GM23248 (cell line): ENCODE results near the gene GCLC. TPM values are rescaled to one million over a fixed set of nuclear protein-coding genes. Genes with fewer than 3 reads are reported as not detected.

Source experiments
- DNase-seq: peaks from one replicate; pipeline ENCODE4 v3.0.0-alpha.2; 2015
- H2AFZ ChIP-seq: fragments of 200-600 bp; sonication (generic); 2 replicates; pipeline ENCODE4 v1.6.1; 2016; ENCODE audit warnings: antibody characterized with exemption
- H3F3A ChIP-seq: fragments of 200-600 bp; sonication (generic); 2 replicates; pipeline ENCODE4 v1.6.1; 2016; ENCODE audit warnings: mild to moderate bottlenecking, antibody characterized with exemption, mixed run types; ENCODE audit not compliant: insufficient read depth
- H3K27ac ChIP-seq: fragments of 200-600 bp; sonication (generic); 2 replicates; pipeline ENCODE4 v1.5.1; 2016; ENCODE audit warnings: mild to moderate bottlenecking
- H3K27me3 ChIP-seq: fragments of 200-600 bp; sonication (generic); replicated peaks from 2 replicates; pipeline ENCODE4 v1.6.1; 2016; ENCODE audit warnings: mild to moderate bottlenecking; ENCODE audit not compliant: insufficient read depth
- H3K36me3 ChIP-seq: fragments of 200-600 bp; sonication (generic); 2 replicates; pipeline ENCODE4 v1.6.1; 2016; ENCODE audit warnings: low read depth, mild to moderate bottlenecking
- H3K4me1 ChIP-seq: fragments of 200-600 bp; sonication (generic); 2 replicates; pipeline ENCODE4 v1.6.1; 2016; ENCODE audit warnings: mild to moderate bottlenecking; ENCODE audit not compliant: insufficient read depth
- H3K4me2 ChIP-seq: fragments of 200-600 bp; sonication (generic); one replicate; pipeline ENCODE4 v1.6.1; 2016; ENCODE audit warnings: mild to moderate bottlenecking; ENCODE audit not compliant: unreplicated experiment
- H3K4me3 ChIP-seq: fragments of 200-600 bp; sonication (generic); 2 replicates; pipeline ENCODE4 v1.5.1; 2016; ENCODE audit warnings: mild to moderate bottlenecking
- H3K79me2 ChIP-seq: fragments of 200-600 bp; sonication (generic); 2 replicates; pipeline ENCODE4 v1.6.1; 2016; ENCODE audit warnings: mild to moderate bottlenecking; ENCODE audit not compliant: insufficient read depth
- H3K9ac ChIP-seq: fragments of 200-600 bp; sonication (generic); 2 replicates; pipeline ENCODE4 v1.6.1; 2016; ENCODE audit warnings: mild to moderate bottlenecking
- H3K9me2 ChIP-seq: fragments of 200-600 bp; sonication (generic); 2 replicates; pipeline ENCODE4 v1.6.1; 2016; ENCODE audit warnings: mixed run types, mild to moderate bottlenecking, moderate library complexity; ENCODE audit not compliant: insufficient read depth
- H3K9me3 ChIP-seq: fragments of 200-600 bp; sonication (generic); one replicate; pipeline ENCODE4 v1.6.1; 2017; ENCODE audit warnings: low read depth
- H4K20me1 ChIP-seq: fragments of 200-600 bp; sonication (generic); 2 replicates; pipeline ENCODE4 v1.6.0; 2016; ENCODE audit not compliant: insufficient read depth
- EZH2 ChIP-seq: fragments of 200-600 bp; sonication (generic); IDR thresholded peaks from 2 replicates; pipeline ENCODE4 v1.6.1; 2018; ENCODE audit warnings: antibody characterized with exemption, mild to moderate bottlenecking; ENCODE audit not compliant: insufficient read depth, poor library complexity, severe bottlenecking
- EZH2phosphoT487 ChIP-seq: fragments of 200-600 bp; sonication (generic); IDR thresholded peaks from 2 replicates; pipeline ENCODE4 v1.6.1; 2018; ENCODE audit warnings: antibody characterized with exemption, moderate library complexity, mild to moderate bottlenecking, low read depth; ENCODE audit not compliant: insufficient read depth
- WGBS, 2 experiments: methylation state at CpG; one replicate each; pipeline ENCODE4 v1.1.6; 2015 to 2017; ENCODE audit warnings: low lambda C conversion rate in 2 of 2, low coverage in 1 of 2; ENCODE audit errors: missing lambda C conversion rate in 2 of 2; 5-methylcytosine and 5-hydroxymethylcytosine counted together
- in situ Hi-C: fragments of 300-500 bp; cut with MboI; formaldehyde crosslinking; loops from 2 replicates; pipeline ENCODE4 v1.15.0; 2020
- polyA plus RNA-seq: library from polyadenylated mRNA; unstranded; fragments of >200 nt; fragmentation: Nextera tagmentation; extraction: Ambion mirVana; gene quantifications from 2 replicates; pipeline ENCODE4 v1.2.1, GENCODE V29; 2016
- total RNA-seq: library from RNA; depleted of rRNA; stranded (reverse); fragments of >200 nt; shearing (Covaris generic); gene quantifications from 2 replicates; pipeline ENCODE4 v1.2.3, GENCODE V29; 2014

Gene GCLC
- total and polyA plus RNA-seq, 2 experiments from 2014 or later = 3.3 to 6.4 TPM

DNA sequence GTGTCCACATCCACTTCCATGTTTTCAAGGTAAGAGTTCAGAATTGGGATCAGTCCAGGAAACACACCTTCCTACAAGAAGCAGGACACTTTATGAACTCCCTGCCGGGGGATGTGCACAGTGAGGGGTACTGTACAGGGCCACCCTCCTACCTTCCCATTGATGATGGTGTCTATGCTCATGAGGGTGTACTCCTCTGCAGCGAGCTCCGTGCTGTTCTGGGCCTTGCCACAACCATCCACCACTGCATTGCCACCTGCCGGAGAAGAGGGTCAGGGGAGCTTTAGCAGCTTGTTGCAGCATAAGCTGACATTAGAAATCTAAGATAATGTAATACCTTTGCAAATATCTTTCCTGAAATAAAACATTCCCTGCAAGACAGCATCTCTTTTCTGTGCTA, 44.8 kb downstream of the GCLC start:
- in situ Hi-C loops = no loop called here
- H3K9me2 ChIP-seq = no peaks in the 10 kb centered on the region
- no peak overlapping the region for H2AFZ ChIP-seq

DNA sequence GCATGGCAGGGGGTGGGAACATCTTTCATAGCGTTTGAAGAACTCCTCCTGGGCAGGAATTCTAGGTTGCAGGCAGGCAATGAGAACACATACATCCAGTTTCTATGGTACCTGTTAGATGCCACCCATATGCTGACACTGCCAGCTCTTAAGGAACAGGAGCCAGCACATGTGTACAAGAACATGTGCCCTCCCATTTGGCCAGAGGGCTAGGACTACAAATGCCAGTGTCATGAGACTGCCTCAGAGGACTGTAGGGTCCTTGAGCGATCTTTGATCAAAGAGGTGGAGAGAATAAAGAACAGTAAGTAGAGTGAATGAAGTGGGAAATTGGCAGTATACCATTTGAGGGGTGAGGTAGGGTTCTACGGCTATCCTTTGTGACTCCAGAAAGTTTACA, 45.8 kb downstream of the GCLC start:
- no peaks in the 10 kb centered on the region for H3K79me2 ChIP-seq
- no peaks in the 10 kb centered on the region for H3K36me3 ChIP-seq
- 96 to 97% methylated on average over 3 of the region's 3 CpGs for WGBS, 2 experiments
- peaks cover 20% of the 10 kb centered on the region for H3K4me1 ChIP-seq
- H3K4me3 ChIP-seq = no peak overlapping the region
- H2AFZ ChIP-seq = no peak overlapping the region
- no peaks in the 10 kb centered on the region for H4K20me1 ChIP-seq
- in situ Hi-C loops = loop anchor here (10.0 kb wide), 2 partner anchors 146 to 226 kb away; no protein-coding TSS in a partner anchor
- H3K4me2 ChIP-seq = no peak overlapping the region
- DNase-seq = no peak
- no peaks in the 10 kb centered on the region for H3K9me2 ChIP-seq
- TF ChIP-seq EZH2phosphoT487 = no peak
- no peak for TF ChIP-seq EZH2
- H3F3A ChIP-seq = peaks cover 21% of the 10 kb centered on the region; the same call in 1 of the 2 replicates
- H3K9ac ChIP-seq = no peak overlapping the region
- no peaks in the 10 kb centered on the region for H3K27me3 ChIP-seq
- no peak overlapping the region for H3K27ac ChIP-seq
- H3K9me3 ChIP-seq = no peaks in the 10 kb centered on the region

More for the DNA sequence above, 44.8 kb downstream of the GCLC start:
- Histone ChIP-seq H3F3A (peaks cover 21% of the 10 kb centered on the region; the same call in 1 of the 2 replicates), H3K4me1 (peaks cover 16% of the 10 kb centered on the region), H3K4me2 (no peak overlapping the region), H3K79me2 (no peaks in the 10 kb centered on the region), H3K9ac (no peak overlapping the region), H3K36me3 (no peaks in the 10 kb centered on the region), H3K4me3 (no peak overlapping the region), H3K9me3 (no peaks in the 10 kb centered on the region), H3K27ac (no peak overlapping the region), H3K27me3 (no peaks in the 10 kb centered on the region), H4K20me1 (no peaks in the 10 kb centered on the region)
- whole genome bisulfite sequencing, 2 experiments = 99% methylated on average over 4 of the region's 4 CpGs
- DNase-seq = no peak
- TF ChIP-seq EZH2 = no peak
- TF ChIP-seq EZH2phosphoT487 = no peak

GRCh38 chr6:53498649-53499048, 46.3 kb downstream of the GCLC start:
- Histone ChIP-seq H3K9me3 (no peaks in the 10 kb centered on the region), H4K20me1 (no peaks in the 10 kb centered on the region), H3K36me3 (no peaks in the 10 kb centered on the region), H3K9me2 (no peaks in the 10 kb centered on the region), H3K27me3 (no peaks in the 10 kb centered on the region), H3K4me3 (no peak overlapping the region), H3K9ac (no peak overlapping the region), H2AFZ (no peak overlapping the region), H3K4me2 (no peak overlapping the region), H3K4me1 (peaks cover 24% of the 10 kb centered on the region), H3K79me2 (no peaks in the 10 kb centered on the region), H3F3A (peaks cover 24% of the 10 kb centered on the region), H3K27ac (no peak overlapping the region)
- in situ Hi-C loops = loop anchor here (10.0 kb wide), 2 partner anchors 146 to 226 kb away; no protein-coding TSS in a partner anchor
- TF ChIP-seq EZH2 (no peak), EZH2phosphoT487 (no peak)
- no peak for DNase-seq
- 89 to 90% methylated on average over 6 of the region's 6 CpGs for WGBS, 2 experiments

DNA sequence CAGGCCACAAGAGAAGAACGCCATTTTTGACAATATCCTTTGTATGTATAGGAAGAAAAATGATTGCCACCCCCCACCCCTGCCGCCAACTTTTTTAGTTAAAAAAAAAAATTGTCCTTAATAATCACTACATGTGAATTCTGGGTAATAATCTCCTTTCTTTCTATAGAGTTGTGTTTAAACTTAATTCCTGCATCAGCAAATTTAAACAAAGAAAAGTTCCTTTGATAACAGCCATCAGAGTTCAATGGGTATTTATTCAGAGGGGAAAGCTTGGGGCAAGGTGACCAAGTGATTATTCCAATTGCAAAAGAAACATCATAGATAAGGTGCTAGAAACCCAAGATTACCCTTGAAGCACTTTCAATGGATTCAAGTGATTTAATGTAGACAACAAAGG, 47.0 kb downstream of the GCLC start:
- H3K9ac ChIP-seq = no peak overlapping the region
- H4K20me1 ChIP-seq = no peaks in the 10 kb centered on the region
- peaks cover 32% of the 10 kb centered on the region for H3F3A ChIP-seq
- no peaks in the 10 kb centered on the region for H3K9me3 ChIP-seq
- no peak overlapping the region for H3K4me2 ChIP-seq
- H3K27me3 ChIP-seq = no peaks in the 10 kb centered on the region
- TF ChIP-seq EZH2phosphoT487 (no peak), EZH2 (no peak)
- in situ Hi-C loops = loop anchor here (10.0 kb wide), 2 partner anchors 147 to 227 kb away; no protein-coding TSS in a partner anchor
- H3K4me1 ChIP-seq = peaks cover 31% of the 10 kb centered on the region
- DNase-seq = no peak
- 97 to 100% methylated on average over 2 of the region's 2 CpGs for WGBS, 2 experiments
- H2AFZ ChIP-seq = no peak overlapping the region
- H3K4me3 ChIP-seq = no peak overlapping the region
- H3K27ac ChIP-seq = no peak overlapping the region
- H3K36me3 ChIP-seq = no peaks in the 10 kb centered on the region
- H3K79me2 ChIP-seq = no peaks in the 10 kb centered on the region
- H3K9me2 ChIP-seq = no peaks in the 10 kb centered on the region
